Adrenal gland (tissue), 5 donors: Measurements from ENCODE around the gene MYADML2.

Source experiments
- POLR2A ChIP-seq, 2 donors: fragments of 450-650 bp; IDR thresholded peaks; one replicate each; pipeline ENCODE4 v1.6.1; 2017; ENCODE audit warnings: antibody characterized with exemption in 2 of 2, mild to moderate bottlenecking in 2 of 2, moderate library complexity in 1 of 2
- TF ChIP-seq, protein P1 (sequence below), 6 experiments: fragments of 450-650 bp in 4 of 6; fragments of 200-600 bp in 2 of 6; sonication (generic) in 1 of 6; IDR thresholded peaks; 1 replicate in 5 of 6; 2 replicates in 1 of 6; pipeline versions ENCODE4 v1.5.1 to v1.8.0; 2016 to 2021; ENCODE audit warnings: antibody characterized with exemption in 6 of 6, mild to moderate bottlenecking in 2 of 6, moderate library complexity in 1 of 6
- donor health status: DM: no; HTN: no; CAD: no.

DNA sequence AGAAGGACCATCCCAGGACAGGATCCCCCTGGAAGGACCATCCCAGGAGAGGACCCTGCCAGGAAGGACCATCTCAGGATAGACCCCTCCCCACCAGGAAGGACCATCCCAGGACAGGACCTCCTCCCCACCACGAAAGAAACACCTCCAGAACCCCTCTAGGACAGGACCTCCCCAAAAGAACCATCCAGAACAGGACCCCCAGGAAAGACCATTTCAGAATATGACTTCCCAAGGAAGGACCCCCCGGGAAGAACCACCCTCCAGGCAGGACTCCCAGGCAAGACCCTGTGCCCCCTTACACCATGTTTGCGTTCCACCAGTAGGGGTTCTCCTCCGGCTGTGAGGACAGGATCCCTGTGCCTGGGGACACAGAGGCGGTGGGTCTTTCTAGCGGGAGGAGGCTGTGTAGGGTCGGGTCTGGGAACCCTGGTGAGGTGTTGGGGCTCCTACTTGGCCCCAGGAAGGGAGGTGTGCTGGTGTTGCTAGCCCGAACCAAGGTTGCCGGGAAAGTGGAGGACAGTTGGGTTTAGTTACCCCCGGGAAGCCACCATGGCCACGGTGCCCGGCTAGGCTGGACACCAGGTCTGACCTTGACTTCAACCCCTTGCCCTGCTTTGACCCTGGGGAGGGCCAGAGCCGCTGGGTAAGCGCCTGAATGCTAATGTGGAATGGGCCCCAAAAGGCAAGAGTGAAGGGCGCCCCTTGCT lies 11.8 kb upstream of the MYADML2 start:
- TF ChIP-seq, protein P1, sequence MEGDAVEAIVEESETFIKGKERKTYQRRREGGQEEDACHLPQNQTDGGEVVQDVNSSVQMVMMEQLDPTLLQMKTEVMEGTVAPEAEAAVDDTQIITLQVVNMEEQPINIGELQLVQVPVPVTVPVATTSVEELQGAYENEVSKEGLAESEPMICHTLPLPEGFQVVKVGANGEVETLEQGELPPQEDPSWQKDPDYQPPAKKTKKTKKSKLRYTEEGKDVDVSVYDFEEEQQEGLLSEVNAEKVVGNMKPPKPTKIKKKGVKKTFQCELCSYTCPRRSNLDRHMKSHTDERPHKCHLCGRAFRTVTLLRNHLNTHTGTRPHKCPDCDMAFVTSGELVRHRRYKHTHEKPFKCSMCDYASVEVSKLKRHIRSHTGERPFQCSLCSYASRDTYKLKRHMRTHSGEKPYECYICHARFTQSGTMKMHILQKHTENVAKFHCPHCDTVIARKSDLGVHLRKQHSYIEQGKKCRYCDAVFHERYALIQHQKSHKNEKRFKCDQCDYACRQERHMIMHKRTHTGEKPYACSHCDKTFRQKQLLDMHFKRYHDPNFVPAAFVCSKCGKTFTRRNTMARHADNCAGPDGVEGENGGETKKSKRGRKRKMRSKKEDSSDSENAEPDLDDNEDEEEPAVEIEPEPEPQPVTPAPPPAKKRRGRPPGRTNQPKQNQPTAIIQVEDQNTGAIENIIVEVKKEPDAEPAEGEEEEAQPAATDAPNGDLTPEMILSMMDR (IDR thresholded peaks at IDR 0.05), result no peak
- TF ChIP-seq POLR2A (IDR thresholded peaks at IDR 0.05), result no peak
